ENCODE data around the gene WAPL. TPM values are rescaled to one million over a fixed set of nuclear protein-coding genes. Genes with fewer than 3 reads are reported as not detected.

WAPL gene
- total and polyA plus RNA-seq, 2 of the 13 experiments (the other 11 are each of a cell fraction or from before 2014, with no cell fraction given): 13.2 to 43.5 TPM

DNA sequence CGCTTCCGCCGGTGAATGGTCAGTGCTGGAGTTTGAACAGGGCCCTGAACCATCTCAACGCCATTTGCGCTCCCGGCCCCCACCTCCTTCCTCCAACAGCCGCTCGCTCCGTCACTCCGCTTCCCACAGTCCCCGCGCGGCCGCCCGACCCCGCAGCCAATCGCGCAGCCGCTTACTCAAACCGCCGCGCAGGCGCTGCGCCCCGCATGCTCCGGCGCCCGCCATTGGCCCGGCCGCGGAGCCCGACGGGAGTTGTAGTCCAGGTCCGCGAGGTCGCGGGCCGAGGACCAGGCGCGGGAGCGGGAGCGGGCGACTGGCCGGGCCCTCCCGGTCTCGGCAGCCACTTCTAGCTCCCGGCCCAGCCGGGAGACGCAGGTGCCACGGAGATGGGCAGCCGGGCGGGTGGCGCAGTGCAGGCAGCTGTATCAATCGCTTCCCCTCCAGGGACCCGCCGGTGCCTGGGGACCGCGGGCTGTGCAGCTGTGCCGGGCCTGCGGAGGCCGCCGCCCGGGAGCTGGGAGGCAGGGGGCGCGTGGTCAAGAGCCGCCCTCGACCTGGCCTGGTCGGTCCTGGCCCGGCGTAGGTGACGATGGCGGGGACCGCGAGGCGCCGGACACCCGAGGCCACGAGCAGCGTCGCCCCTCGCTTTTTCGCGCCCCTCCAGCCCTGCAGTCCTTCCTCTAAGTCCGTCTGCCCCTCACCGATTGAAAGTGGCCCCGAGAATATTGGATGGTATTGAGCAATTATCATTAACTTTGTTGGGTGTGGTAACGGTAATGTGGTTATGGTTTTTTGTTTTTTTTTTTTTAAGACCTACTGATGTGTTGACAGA is at the start of gene WAPL (continued):
- TF ChIP-seq, protein P1, sequence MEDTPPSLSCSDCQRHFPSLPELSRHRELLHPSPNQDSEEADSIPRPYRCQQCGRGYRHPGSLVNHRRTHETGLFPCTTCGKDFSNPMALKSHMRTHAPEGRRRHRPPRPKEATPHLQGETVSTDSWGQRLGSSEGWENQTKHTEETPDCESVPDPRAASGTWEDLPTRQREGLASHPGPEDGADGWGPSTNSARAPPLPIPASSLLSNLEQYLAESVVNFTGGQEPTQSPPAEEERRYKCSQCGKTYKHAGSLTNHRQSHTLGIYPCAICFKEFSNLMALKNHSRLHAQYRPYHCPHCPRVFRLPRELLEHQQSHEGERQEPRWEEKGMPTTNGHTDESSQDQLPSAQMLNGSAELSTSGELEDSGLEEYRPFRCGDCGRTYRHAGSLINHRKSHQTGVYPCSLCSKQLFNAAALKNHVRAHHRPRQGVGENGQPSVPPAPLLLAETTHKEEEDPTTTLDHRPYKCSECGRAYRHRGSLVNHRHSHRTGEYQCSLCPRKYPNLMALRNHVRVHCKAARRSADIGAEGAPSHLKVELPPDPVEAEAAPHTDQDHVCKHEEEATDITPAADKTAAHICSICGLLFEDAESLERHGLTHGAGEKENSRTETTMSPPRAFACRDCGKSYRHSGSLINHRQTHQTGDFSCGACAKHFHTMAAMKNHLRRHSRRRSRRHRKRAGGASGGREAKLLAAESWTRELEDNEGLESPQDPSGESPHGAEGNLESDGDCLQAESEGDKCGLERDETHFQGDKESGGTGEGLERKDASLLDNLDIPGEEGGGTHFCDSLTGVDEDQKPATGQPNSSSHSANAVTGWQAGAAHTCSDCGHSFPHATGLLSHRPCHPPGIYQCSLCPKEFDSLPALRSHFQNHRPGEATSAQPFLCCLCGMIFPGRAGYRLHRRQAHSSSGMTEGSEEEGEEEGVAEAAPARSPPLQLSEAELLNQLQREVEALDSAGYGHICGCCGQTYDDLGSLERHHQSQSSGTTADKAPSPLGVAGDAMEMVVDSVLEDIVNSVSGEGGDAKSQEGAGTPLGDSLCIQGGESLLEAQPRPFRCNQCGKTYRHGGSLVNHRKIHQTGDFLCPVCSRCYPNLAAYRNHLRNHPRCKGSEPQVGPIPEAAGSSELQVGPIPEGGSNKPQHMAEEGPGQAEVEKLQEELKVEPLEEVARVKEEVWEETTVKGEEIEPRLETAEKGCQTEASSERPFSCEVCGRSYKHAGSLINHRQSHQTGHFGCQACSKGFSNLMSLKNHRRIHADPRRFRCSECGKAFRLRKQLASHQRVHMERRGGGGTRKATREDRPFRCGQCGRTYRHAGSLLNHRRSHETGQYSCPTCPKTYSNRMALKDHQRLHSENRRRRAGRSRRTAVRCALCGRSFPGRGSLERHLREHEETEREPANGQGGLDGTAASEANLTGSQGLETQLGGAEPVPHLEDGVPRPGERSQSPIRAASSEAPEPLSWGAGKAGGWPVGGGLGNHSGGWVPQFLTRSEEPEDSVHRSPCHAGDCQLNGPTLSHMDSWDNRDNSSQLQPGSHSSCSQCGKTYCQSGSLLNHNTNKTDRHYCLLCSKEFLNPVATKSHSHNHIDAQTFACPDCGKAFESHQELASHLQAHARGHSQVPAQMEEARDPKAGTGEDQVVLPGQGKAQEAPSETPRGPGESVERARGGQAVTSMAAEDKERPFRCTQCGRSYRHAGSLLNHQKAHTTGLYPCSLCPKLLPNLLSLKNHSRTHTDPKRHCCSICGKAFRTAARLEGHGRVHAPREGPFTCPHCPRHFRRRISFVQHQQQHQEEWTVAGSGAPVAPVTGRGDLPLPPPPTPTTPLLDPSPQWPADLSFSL (CRISPR knock-in tag; IDR thresholded peaks at IDR 0.05): no peak
- TF ChIP-seq MED1 (CRISPR knock-in tag; IDR thresholded peaks at IDR 0.05): peak; percentile 68
- TF ChIP-seq EEA1 (CRISPR knock-in tag; IDR thresholded peaks at IDR 0.05; ENCODE audit: borderline replicate concordance): peak; percentile 26; the same call in 1 of the 2 replicates
- TF ChIP-seq, protein P2, sequence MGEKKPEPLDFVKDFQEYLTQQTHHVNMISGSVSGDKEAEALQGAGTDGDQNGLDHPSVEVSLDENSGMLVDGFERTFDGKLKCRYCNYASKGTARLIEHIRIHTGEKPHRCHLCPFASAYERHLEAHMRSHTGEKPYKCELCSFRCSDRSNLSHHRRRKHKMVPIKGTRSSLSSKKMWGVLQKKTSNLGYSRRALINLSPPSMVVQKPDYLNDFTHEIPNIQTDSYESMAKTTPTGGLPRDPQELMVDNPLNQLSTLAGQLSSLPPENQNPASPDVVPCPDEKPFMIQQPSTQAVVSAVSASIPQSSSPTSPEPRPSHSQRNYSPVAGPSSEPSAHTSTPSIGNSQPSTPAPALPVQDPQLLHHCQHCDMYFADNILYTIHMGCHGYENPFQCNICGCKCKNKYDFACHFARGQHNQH (CRISPR knock-in tag; IDR thresholded peaks at IDR 0.05): peak; percentile 19; the same call in 1 of the 2 replicates
- TF ChIP-seq, protein P3, sequence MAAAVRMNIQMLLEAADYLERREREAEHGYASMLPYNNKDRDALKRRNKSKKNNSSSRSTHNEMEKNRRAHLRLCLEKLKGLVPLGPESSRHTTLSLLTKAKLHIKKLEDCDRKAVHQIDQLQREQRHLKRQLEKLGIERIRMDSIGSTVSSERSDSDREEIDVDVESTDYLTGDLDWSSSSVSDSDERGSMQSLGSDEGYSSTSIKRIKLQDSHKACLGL (CRISPR knock-in tag; IDR thresholded peaks at IDR 0.05): 0 out of 2 replicates have a peak, but pooled peaks have one; percentile 70
- TF ChIP-seq, protein P4, sequence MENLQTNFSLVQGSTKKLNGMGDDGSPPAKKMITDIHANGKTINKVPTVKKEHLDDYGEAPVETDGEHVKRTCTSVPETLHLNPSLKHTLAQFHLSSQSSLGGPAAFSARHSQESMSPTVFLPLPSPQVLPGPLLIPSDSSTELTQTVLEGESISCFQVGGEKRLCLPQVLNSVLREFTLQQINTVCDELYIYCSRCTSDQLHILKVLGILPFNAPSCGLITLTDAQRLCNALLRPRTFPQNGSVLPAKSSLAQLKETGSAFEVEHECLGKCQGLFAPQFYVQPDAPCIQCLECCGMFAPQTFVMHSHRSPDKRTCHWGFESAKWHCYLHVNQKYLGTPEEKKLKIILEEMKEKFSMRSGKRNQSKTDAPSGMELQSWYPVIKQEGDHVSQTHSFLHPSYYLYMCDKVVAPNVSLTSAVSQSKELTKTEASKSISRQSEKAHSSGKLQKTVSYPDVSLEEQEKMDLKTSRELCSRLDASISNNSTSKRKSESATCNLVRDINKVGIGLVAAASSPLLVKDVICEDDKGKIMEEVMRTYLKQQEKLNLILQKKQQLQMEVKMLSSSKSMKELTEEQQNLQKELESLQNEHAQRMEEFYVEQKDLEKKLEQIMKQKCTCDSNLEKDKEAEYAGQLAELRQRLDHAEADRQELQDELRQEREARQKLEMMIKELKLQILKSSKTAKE (CRISPR knock-in tag; IDR thresholded peaks at IDR 0.05; ENCODE audit: borderline replicate concordance): peak; percentile 52; the same call in 1 of the 2 replicates
- TF ChIP-seq SMAD3 (CRISPR knock-in tag; IDR thresholded peaks at IDR 0.05): no peak
- TF ChIP-seq, protein P5, sequence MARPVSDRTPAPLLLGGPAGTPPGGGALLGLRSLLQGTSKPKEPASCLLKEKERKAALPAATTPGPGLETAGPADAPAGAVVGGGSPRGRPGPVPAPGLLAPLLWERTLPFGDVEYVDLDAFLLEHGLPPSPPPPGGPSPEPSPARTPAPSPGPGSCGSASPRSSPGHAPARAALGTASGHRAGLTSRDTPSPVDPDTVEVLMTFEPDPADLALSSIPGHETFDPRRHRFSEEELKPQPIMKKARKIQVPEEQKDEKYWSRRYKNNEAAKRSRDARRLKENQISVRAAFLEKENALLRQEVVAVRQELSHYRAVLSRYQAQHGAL (CRISPR knock-in tag; IDR thresholded peaks at IDR 0.05; ENCODE audit: not compliant biosample characterization): no peak
- peak; percentile 14 for TF ChIP-seq ZNF816 (CRISPR knock-in tag; IDR thresholded peaks at IDR 0.05; ENCODE audit: borderline replicate concordance)
- 0 out of 2 replicates have a peak, but pooled peaks have one; percentile 43 for TF ChIP-seq ZNF782 (CRISPR knock-in tag; IDR thresholded peaks at IDR 0.05; ENCODE audit: borderline replicate concordance)
- TF ChIP-seq EZH2 (conservative IDR thresholded peaks at IDR 0.05; ENCODE audit: low read depth, low read length): no peak
- TF ChIP-seq CENPT (CRISPR knock-in tag; IDR thresholded peaks at IDR 0.05; ENCODE audit: low read depth): 0 out of 2 replicates have a peak, but pooled peaks have one; percentile 26
- TF ChIP-seq, protein P6, sequence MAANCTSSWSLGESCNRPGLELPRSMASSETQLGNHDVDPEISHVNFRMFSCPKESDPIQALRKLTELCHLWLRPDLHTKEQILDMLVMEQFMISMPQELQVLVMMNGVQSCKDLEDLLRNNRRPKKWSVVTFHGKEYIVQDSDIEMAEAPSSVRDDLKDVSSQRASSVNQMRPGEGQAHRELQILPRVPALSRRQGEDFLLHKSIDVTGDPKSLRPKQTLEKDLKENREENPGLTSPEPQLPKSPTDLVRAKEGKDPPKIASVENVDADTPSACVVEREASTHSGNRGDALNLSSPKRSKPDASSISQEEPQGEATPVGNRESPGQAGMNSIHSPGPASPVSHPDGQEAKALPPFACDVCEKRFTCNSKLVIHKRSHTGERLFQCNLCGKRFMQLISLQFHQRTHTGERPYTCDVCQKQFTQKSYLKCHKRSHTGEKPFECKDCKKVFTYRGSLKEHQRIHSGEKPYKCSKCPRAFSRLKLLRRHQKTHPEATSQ (CRISPR knock-in tag; IDR thresholded peaks at IDR 0.05; ENCODE audit: borderline replicate concordance): no peak
- no peak; the same call in 1 of the 2 replicates for TF ChIP-seq ZNF33B (CRISPR knock-in tag; IDR thresholded peaks at IDR 0.05)
